Epithelial cell of esophagus (primary cell): ENCODE measurements around the gene TBCEL.

ENCODE experiments used
- DNase-seq: peaks from one replicate; pipeline ENCODE4 v3.0.0; 2010; ENCODE audit warnings: low read depth
- H3K4me3 ChIP-seq: 2 replicates; pipeline ENCODE4 v1.5.1; 2011; ENCODE audit warnings: mild to moderate bottlenecking, low read length, control low read depth
- CTCF ChIP-seq: IDR thresholded peaks from 2 replicates; pipeline ENCODE4 v1.5.1; 2011; ENCODE audit warnings: low read depth, mild to moderate bottlenecking, low read length, control low read depth, inconsistent platforms; ENCODE audit not compliant: insufficient read depth; ENCODE audit errors: missing control alignments

TBCEL gene

DNA sequence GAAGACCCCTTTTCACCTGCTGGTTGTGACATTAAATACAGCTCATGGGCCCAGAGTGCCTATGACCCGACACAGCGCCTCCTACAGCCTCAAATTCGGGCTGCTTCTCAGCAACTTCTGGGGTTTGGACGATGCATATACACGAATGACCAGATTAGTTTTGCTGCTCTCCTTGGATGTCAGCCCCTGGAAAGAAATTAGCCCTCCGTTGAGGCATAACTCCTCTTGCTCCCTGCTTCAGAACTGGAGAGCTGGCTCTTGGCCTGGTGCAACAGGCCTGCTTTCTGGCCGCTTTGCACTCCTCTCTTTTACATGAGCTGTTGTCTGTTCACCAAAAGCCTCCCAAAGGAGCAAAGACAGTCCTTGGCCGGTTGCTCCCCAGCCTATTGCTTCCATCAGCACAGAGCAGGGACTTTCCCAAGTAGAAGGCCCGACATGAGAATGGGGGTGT lies 80.4 kb downstream of the TBCEL start:
- no peak overlapping the region for H3K4me3 ChIP-seq
- no peak for TF ChIP-seq CTCF
- DNase-seq, result no peak

DNA sequence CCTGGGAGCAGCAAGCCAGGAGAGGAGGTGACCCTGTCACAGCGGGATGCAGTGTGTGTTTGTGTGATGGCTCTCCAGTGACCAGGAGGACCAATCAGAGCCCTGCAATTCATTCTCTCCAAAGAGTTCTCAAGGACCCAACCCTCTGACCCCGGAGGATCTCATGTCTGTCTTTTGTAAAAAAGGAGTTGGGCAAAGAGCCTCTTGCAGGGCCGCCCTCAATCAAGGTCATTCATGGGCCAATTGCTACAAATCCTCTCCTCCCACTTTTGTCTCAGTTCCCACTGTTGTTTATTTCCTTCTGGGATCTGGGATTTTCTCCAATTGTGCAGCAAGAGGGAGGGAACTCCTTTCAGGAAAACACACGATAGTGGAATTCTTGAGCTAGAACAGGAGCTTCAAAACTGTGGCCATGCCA lies 81.2 kb downstream of the TBCEL start:
- no peak for TF ChIP-seq CTCF
- DNase-seq, result no peak
- no peak overlapping the region for H3K4me3 ChIP-seq

DNA sequence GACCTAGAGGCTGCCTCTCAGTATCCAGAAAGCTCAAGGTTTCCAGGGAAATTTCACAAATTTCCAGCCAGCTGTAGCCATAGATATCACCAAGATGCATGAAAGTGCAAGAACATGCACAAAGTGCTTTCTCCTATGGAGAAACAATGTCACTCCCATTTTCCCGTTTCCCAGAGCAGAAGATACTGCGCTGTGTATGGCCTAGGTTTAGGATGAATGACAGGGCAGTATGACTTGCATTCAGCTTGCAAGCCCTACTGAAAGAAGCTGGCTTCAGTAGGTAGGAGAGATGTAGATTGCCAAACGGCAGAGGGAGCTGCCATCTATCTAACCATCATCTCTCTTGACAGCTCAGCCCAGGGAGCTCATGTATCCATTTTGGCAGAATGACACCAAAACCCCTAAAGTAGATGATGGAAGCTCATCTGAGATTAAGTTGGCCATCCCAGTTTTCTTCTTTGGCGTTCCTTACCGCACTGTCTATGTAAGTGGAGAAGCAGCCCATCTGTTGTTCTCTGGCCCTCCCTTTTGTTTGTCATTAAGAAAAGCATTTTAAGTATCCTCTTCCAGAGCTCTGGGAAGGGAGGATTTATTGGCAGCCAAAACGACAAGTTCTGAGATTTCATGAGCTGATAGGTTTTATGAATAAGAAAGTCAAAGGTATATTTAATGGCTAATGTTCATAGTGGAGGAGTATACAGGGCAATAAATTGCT lies 81.7 kb downstream of the TBCEL start:
- DNase-seq, result no peak
- no peak overlapping the region for H3K4me3 ChIP-seq
- no peak for TF ChIP-seq CTCF

- H3K4me3 ChIP-seq, result no peak overlapping the region
- no peak for DNase-seq
- no peak for TF ChIP-seq CTCF
These were observed 82.9 kb downstream of the TBCEL start for GRCh38 chr11:121106812-121107211.

GRCh38 chr11:121108413-121108812 lies 84.5 kb downstream of the TBCEL start:
- no peak for TF ChIP-seq CTCF
- no peak for DNase-seq
- H3K4me3 ChIP-seq, result no peak overlapping the region

- no peak for TF ChIP-seq CTCF
- DNase-seq, result no peak
- no peak overlapping the region for H3K4me3 ChIP-seq
These were observed 85.6 kb downstream of the TBCEL start for GRCh38 chr11:121109471-121109870.
